Panc1 (cell line): ENCODE results near the gene ANKRD17. TPM values are rescaled to one million over a fixed set of nuclear protein-coding genes. Genes with fewer than 3 reads are reported as not detected.

Source experiments
- ATAC-seq: fragments of 200-7000 bp; cut with Tn5 transposase; 2 replicates; pipeline ENCODE4 v1.9.1; 2020; ENCODE audit warnings: mild to moderate bottlenecking, moderate library complexity
- BruUV-seq: library from RNA; stranded (reverse); fragments of 400-500 nt; replicated peaks from 2 replicates; lab custom pipeline; 2021; lab: Mats Ljungman, UMichigan
- CTCF ChIA-PET: fragments of 300-600 bp; sonication (Branson Sonifier 250); formaldehyde crosslinking; loops from one replicate; lab custom pipeline; 2022; ENCODE audit warnings: antibody characterized with exemption; lab: Charles Lee
- POLR2A ChIA-PET: fragments of 300-600 bp; sonication (Branson Sonifier 250); formaldehyde crosslinking; loops from one replicate; lab custom pipeline; 2022; ENCODE audit warnings: antibody characterized with exemption; lab: Charles Lee
- DNase-seq: peaks from one replicate; pipeline ENCODE4 v3.0.0-alpha.2; 2010; ENCODE audit warnings: low read depth, low spot score
- H3K27ac ChIP-seq: 2 replicates; pipeline ENCODE4 v1.5.1; 2011; ENCODE audit warnings: mild to moderate bottlenecking, low read length, inconsistent platforms
- H3K27me3 ChIP-seq: fragments of 200-500 bp; sonication (Bioruptor generic); 2 replicates; pipeline ENCODE4 v1.6.0; 2014; ENCODE audit warnings: low read length, inconsistent platforms; ENCODE audit not compliant: control insufficient read depth, insufficient read depth
- H3K36me3 ChIP-seq: fragments of 200-500 bp; sonication (Bioruptor generic); 2 replicates; pipeline ENCODE4 v1.5.1; 2014; ENCODE audit warnings: inconsistent platforms, mild to moderate bottlenecking, low read length, moderate library complexity; ENCODE audit not compliant: control insufficient read depth, insufficient read depth
- H3K4me1 ChIP-seq: 2 replicates; pipeline ENCODE4 v1.5.1; 2011; ENCODE audit warnings: inconsistent platforms, mild to moderate bottlenecking, low read length, moderate library complexity; ENCODE audit not compliant: control insufficient read depth, insufficient read depth
- H3K4me3 ChIP-seq, 2 experiments: 2 replicates each; pipeline ENCODE4 v1.5.1; 2011 to 2012; ENCODE audit warnings: low read depth in 2 of 2, low read length in 2 of 2, mild to moderate bottlenecking in 2 of 2, inconsistent platforms in 1 of 2, moderate library complexity in 1 of 2
- H3K9me3 ChIP-seq: fragments of 200-500 bp; sonication (Bioruptor generic); 2 replicates; pipeline ENCODE4 v1.5.1; 2014; ENCODE audit warnings: low read depth, mild to moderate bottlenecking, inconsistent platforms, low read length, moderate library complexity; ENCODE audit not compliant: control insufficient read depth, insufficient read depth
- CTCF ChIP-seq: fragments of 450-650 bp; IDR thresholded peaks from 2 replicates; pipeline ENCODE4 v1.5.1; 2017; ENCODE audit warnings: mild to moderate bottlenecking
- POLR2AphosphoS5 ChIP-seq: IDR thresholded peaks from 2 replicates; pipeline ENCODE4 v1.6.1; 2012; ENCODE audit warnings: mild to moderate bottlenecking, low read depth, low read length, moderate library complexity
- REST ChIP-seq, 2 experiments: IDR thresholded peaks; 2 replicates each; pipeline ENCODE4 v1.6.1; 2011 to 2012; ENCODE audit warnings: low read depth in 2 of 2, control low read depth in 1 of 2, low read length in 1 of 2, mild to moderate bottlenecking in 1 of 2, moderate library complexity in 1 of 2; ENCODE audit not compliant: insufficient read depth in 1 of 2
- SIN3A ChIP-seq: IDR thresholded peaks from 2 replicates; pipeline ENCODE4 v1.6.1; 2012; ENCODE audit warnings: low read depth, mild to moderate bottlenecking, low read length, moderate library complexity, borderline replicate concordance; ENCODE audit not compliant: insufficient read depth
- TCF7L2 ChIP-seq: IDR thresholded peaks from 2 replicates; pipeline ENCODE4 v1.6.1; 2011; ENCODE audit warnings: mild to moderate bottlenecking, low read depth, low read length, inconsistent platforms
- in situ Hi-C: cut with HindIII; loops from 2 replicates; pipeline ENCODE4 v1.10.0; 2016; ENCODE audit warnings: low sequenced_read_pairs, low pct_unique_long_range_greater_than_20kb
- intact Hi-C: fragments of 100-400 bp; cut with micrococcal nuclease; formaldehyde crosslinking; loops from one replicate; pipeline ENCODE4 v1.10.0; 2022; ENCODE audit not compliant: unreplicated experiment
- total RNA-seq: library from RNA; stranded (reverse); gene quantifications from one replicate; pipeline ENCODE4 v1.2.1, GENCODE V29; 2021; ENCODE audit not compliant: unreplicated experiment

ANKRD17 gene
- total RNA-seq, 1 experiment from 2014 or later: 38.5 TPM

- CTCF ChIA-PET: no interaction called here
- in situ Hi-C loops: no loop called here
Observed at GRCh38 chr4:73053076-73053475, 205.5 kb downstream of the ANKRD17 start.

GRCh38 chr4:73051625-73052024 is 207.0 kb downstream of the ANKRD17 start:
- H3K4me1 ChIP-seq: no peaks in the 10 kb centered on the region
- H3K36me3 ChIP-seq: no peaks in the 10 kb centered on the region
- H3K9me3 ChIP-seq: no peaks in the 10 kb centered on the region
- H3K4me3 ChIP-seq: no peak overlapping the region
- intact Hi-C loops (no loop called here), in situ Hi-C loops (no loop called here)
- TF ChIP-seq REST (IDR thresholded peaks at IDR 0.05; ENCODE audit: insufficient read depth in 1 of 2, low read depth in 2 of 2, low read length in 1 of 2) (no peak), CTCF (no peak), TCF7L2 (no peak), POLR2AphosphoS5 (no peak), SIN3A (no peak)
- ChIA-PET CTCF (no interaction called here), POLR2A (no interaction called here)
- no peak overlapping the region for H3K27ac ChIP-seq
- DNase-seq (no peak), ATAC-seq (no peak)
- BruUV-seq: no TSS peak
- no peaks in the 10 kb centered on the region for H3K27me3 ChIP-seq

More at GRCh38 chr4:73053076-73053475, 205.5 kb downstream of the ANKRD17 start:
- TF ChIP-seq POLR2AphosphoS5 (no peak), TCF7L2 (no peak), CTCF (no peak)
- H3K36me3 ChIP-seq: no peaks in the 10 kb centered on the region
- no peak overlapping the region for H3K27ac ChIP-seq
- no peaks in the 10 kb centered on the region for H3K4me1 ChIP-seq
- ATAC-seq (no peak), DNase-seq (no peak)
- no TSS peak for BruUV-seq
- H3K9me3 ChIP-seq: no peaks in the 10 kb centered on the region
- no peak overlapping the region for H3K4me3 ChIP-seq
- POLR2A ChIA-PET: no interaction called here
- no peaks in the 10 kb centered on the region for H3K27me3 ChIP-seq
- intact Hi-C loops: no loop called here
